Trophoblast cell (in vitro differentiated cells and primary cell): ENCODE measurements around the gene ACP4.

Experiments used
- DNase-seq, 2 donors: peaks; one replicate each; pipeline ENCODE4 v3.0.0-alpha.2; 2016
- H2AFZ ChIP-seq: 2 replicates; pipeline ENCODE4 v1.6.1; 2013; ENCODE audit warnings: low read length, moderate library complexity, mild to moderate bottlenecking; ENCODE audit not compliant: insufficient read depth, poor library complexity
- H2AK5ac ChIP-seq: 2 replicates; pipeline ENCODE4 v1.6.1; 2013; ENCODE audit warnings: mild to moderate bottlenecking, low read length
- H2BK120ac ChIP-seq: 2 replicates; pipeline ENCODE4 v1.6.1; 2013; ENCODE audit warnings: low read length, mild to moderate bottlenecking, moderate library complexity; ENCODE audit not compliant: insufficient read depth, poor library complexity
- H2BK12ac ChIP-seq: 2 replicates; pipeline ENCODE4 v1.6.1; 2013; ENCODE audit warnings: mild to moderate bottlenecking, low read length, moderate library complexity
- H2BK5ac ChIP-seq: 2 replicates; pipeline ENCODE4 v1.6.1; 2013; ENCODE audit warnings: low read length, low read depth, moderate library complexity, mild to moderate bottlenecking; ENCODE audit not compliant: poor library complexity
- H3K14ac ChIP-seq: 2 replicates; pipeline ENCODE4 v1.6.1; 2013; ENCODE audit warnings: mild to moderate bottlenecking, low read length
- H3K18ac ChIP-seq: 2 replicates; pipeline ENCODE4 v1.6.1; 2013; ENCODE audit warnings: mild to moderate bottlenecking, low read length
- H3K23ac ChIP-seq: 2 replicates; pipeline ENCODE4 v1.6.1; 2013; ENCODE audit warnings: low read length
- H3K27ac ChIP-seq: 2 replicates; pipeline ENCODE4 v1.5.1; 2013; ENCODE audit warnings: low read depth, mild to moderate bottlenecking, inconsistent platforms, low read length, moderate library complexity
- H3K27me3 ChIP-seq: 2 replicates; pipeline ENCODE4 v1.6.1; 2013; ENCODE audit warnings: inconsistent platforms, mild to moderate bottlenecking, low read length, moderate library complexity; ENCODE audit not compliant: insufficient read depth
- H3K36me3 ChIP-seq, 2 experiments: 1 replicate in 1 of 2; 2 replicates in 1 of 2; pipeline ENCODE4 v1.6.1; 2013; ENCODE audit warnings: low read length in 2 of 2, mild to moderate bottlenecking in 2 of 2, moderate library complexity in 1 of 2; ENCODE audit not compliant: insufficient read depth in 2 of 2, control insufficient read depth in 1 of 2
- H3K4ac ChIP-seq: 2 replicates; pipeline ENCODE4 v1.6.1; 2013; ENCODE audit warnings: low read depth, mild to moderate bottlenecking, low read length, moderate library complexity
- H3K4me1 ChIP-seq, 2 experiments: 1 replicate in 1 of 2; 2 replicates in 1 of 2; pipeline ENCODE4 v1.6.1; 2013; ENCODE audit warnings: low read length in 2 of 2, mild to moderate bottlenecking in 2 of 2, moderate library complexity in 1 of 2; ENCODE audit not compliant: insufficient read depth in 2 of 2, control insufficient read depth in 1 of 2
- H3K4me2 ChIP-seq: 2 replicates; pipeline ENCODE4 v1.6.1; 2013; ENCODE audit warnings: inconsistent platforms, mild to moderate bottlenecking, low read length, moderate library complexity
- H3K4me3 ChIP-seq: 2 replicates; pipeline ENCODE4 v1.5.1; 2013; ENCODE audit warnings: mild to moderate bottlenecking, low read depth, low read length, inconsistent platforms
- H3K79me1 ChIP-seq: one replicate; pipeline ENCODE4 v1.6.1; 2013; ENCODE audit warnings: low read length
- H3K79me2 ChIP-seq: 2 replicates; pipeline ENCODE4 v1.6.1; 2013; ENCODE audit warnings: low read length, mild to moderate bottlenecking; ENCODE audit not compliant: control insufficient read depth, insufficient read depth, poor library complexity
- H3K9ac ChIP-seq: 2 replicates; pipeline ENCODE4 v1.6.1; 2013; ENCODE audit warnings: mild to moderate bottlenecking, low read length
- H3K9me3 ChIP-seq: 2 replicates; pipeline ENCODE4 v1.6.1; 2013; ENCODE audit warnings: low read depth, mild to moderate bottlenecking, control low read depth, inconsistent platforms, low read length; ENCODE audit not compliant: insufficient read depth
- H4K12ac ChIP-seq: 2 replicates; pipeline ENCODE4 v1.6.1; 2013; ENCODE audit warnings: low read depth, mild to moderate bottlenecking, low read length, moderate library complexity
- H4K8ac ChIP-seq: 2 replicates; pipeline ENCODE4 v1.6.1; 2013; ENCODE audit warnings: low read depth, mild to moderate bottlenecking, low read length, moderate library complexity
- H4K91ac ChIP-seq: one replicate; pipeline ENCODE4 v1.6.1; 2013; ENCODE audit warnings: low read depth, mild to moderate bottlenecking, low read length, moderate library complexity
- WGBS: extraction: QIAGEN DNeasy Blood & Tissue Kit; methylation state at CpG from one replicate; pipeline ENCODE4 v1.1.7; 2013; ENCODE audit warnings: missing lambda C conversion rate; ENCODE audit not compliant: insufficient read length, insufficient coverage; ENCODE audit errors: extremely low coverage; 5-methylcytosine and 5-hydroxymethylcytosine counted together

Gene ACP4

GRCh38 chr19:50794074-50794875, 4.1 kb downstream of the ACP4 start:
- Histone ChIP-seq H2AFZ (no peak overlapping the region), H3K9ac (no peak overlapping the region), H2BK5ac (no peak overlapping the region), H3K79me2 (no peaks in the 10 kb centered on the region), H3K79me1 (no peaks in the 10 kb centered on the region), H2AK5ac (no peak overlapping the region), H4K91ac (no peak overlapping the region), H3K9me3 (peaks cover 2% of the 10 kb centered on the region), H3K4me3 (no peak overlapping the region), H4K12ac (no peak overlapping the region), H3K36me3 (peaks cover 36% of the 10 kb centered on the region in 2 experiments), H3K18ac (no peak overlapping the region), H3K27me3 (no peaks in the 10 kb centered on the region), H2BK12ac (no peak overlapping the region), H2BK120ac (no peak overlapping the region), H3K4me2 (no peak overlapping the region), H3K4me1 (no peaks in the 10 kb centered on the region), H3K23ac (no peak overlapping the region), H4K8ac (no peak overlapping the region), H3K27ac (no peak overlapping the region), H3K4ac (no peak overlapping the region), H3K14ac (no peak overlapping the region)
- WGBS = no CpG with 5 or more reads among the region's 16 CpGs
- no peak for DNase-seq

GRCh38 chr19:50794876-50795663, 4.9 kb downstream of the ACP4 start:
- no peak overlapping the region for H3K18ac ChIP-seq
- no peak overlapping the region for H3K14ac ChIP-seq
- H2BK120ac ChIP-seq = no peak overlapping the region
- no peak overlapping the region for H4K8ac ChIP-seq
- no peak overlapping the region for H2AFZ ChIP-seq
- no peak overlapping the region for H3K4me2 ChIP-seq
- H3K27me3 ChIP-seq = no peaks in the 10 kb centered on the region
- no peak overlapping the region for H3K4ac ChIP-seq
- peaks cover 2% of the 10 kb centered on the region for H3K9me3 ChIP-seq
- WGBS = no CpG with 5 or more reads among the region's 18 CpGs
- no peak overlapping the region for H4K12ac ChIP-seq
- H3K23ac ChIP-seq = no peak overlapping the region
- H3K79me2 ChIP-seq = no peaks in the 10 kb centered on the region
- H3K4me3 ChIP-seq = no peak overlapping the region
- no peaks in the 10 kb centered on the region for H3K79me1 ChIP-seq
- no peak overlapping the region for H4K91ac ChIP-seq
- no peak overlapping the region for H2BK5ac ChIP-seq
- no peak for DNase-seq
- no peaks in the 10 kb centered on the region for H3K4me1 ChIP-seq
- no peak overlapping the region for H3K27ac ChIP-seq
- H3K36me3 ChIP-seq = peaks cover 44% of the 10 kb centered on the region in 2 experiments
- no peak overlapping the region for H3K9ac ChIP-seq
- H2AK5ac ChIP-seq = no peak overlapping the region
- no peak overlapping the region for H2BK12ac ChIP-seq

- H3K23ac ChIP-seq = no peak overlapping the region
- no peak overlapping the region for H3K4me2 ChIP-seq
- no peak overlapping the region for H2BK120ac ChIP-seq
- no peak for DNase-seq
- H2AK5ac ChIP-seq = no peak overlapping the region
- H3K36me3 ChIP-seq = peaks cover 47% of the 10 kb centered on the region in 2 experiments
- no peak overlapping the region for H4K91ac ChIP-seq
- no peaks in the 10 kb centered on the region for H3K4me1 ChIP-seq
- H3K79me1 ChIP-seq = no peaks in the 10 kb centered on the region
- no peak overlapping the region for H4K8ac ChIP-seq
- no peak overlapping the region for H2BK12ac ChIP-seq
- H3K4me3 ChIP-seq = no peak overlapping the region
- H3K9me3 ChIP-seq = peaks cover 2% of the 10 kb centered on the region
- no CpG with 5 or more reads among the region's 4 CpGs for WGBS
- no peak overlapping the region for H4K12ac ChIP-seq
- no peak overlapping the region for H3K4ac ChIP-seq
- no peak overlapping the region for H3K27ac ChIP-seq
- no peaks in the 10 kb centered on the region for H3K27me3 ChIP-seq
- H3K79me2 ChIP-seq = no peaks in the 10 kb centered on the region
- H3K9ac ChIP-seq = no peak overlapping the region
- H2AFZ ChIP-seq = no peak overlapping the region
- H3K18ac ChIP-seq = no peak overlapping the region
- H3K14ac ChIP-seq = no peak overlapping the region
- no peak overlapping the region for H2BK5ac ChIP-seq
These were observed 5.5 kb downstream of the ACP4 start for GRCh38 chr19:50795664-50796073.

- Histone ChIP-seq H2AFZ (no peak overlapping the region), H2AK5ac (no peak overlapping the region), H3K27me3 (no peaks in the 10 kb centered on the region), H4K8ac (no peak overlapping the region), H2BK5ac (no peak overlapping the region), H2BK12ac (no peak overlapping the region), H3K79me1 (no peaks in the 10 kb centered on the region), H3K4me2 (no peak overlapping the region), H3K14ac (no peak overlapping the region), H3K36me3 (peaks cover 49 to 50% of the 10 kb centered on the region in 2 experiments), H3K18ac (no peak overlapping the region), H4K91ac (no peak overlapping the region), H3K4me1 (no peaks in the 10 kb centered on the region), H3K23ac (no peak overlapping the region), H3K4ac (no peak overlapping the region), H3K9ac (no peak overlapping the region), H4K12ac (no peak overlapping the region), H3K4me3 (no peak overlapping the region), H3K9me3 (peaks cover 2% of the 10 kb centered on the region), H3K27ac (no peak overlapping the region), H2BK120ac (no peak overlapping the region), H3K79me2 (no peaks in the 10 kb centered on the region)
- DNase-seq = no peak
- no CpG with 5 or more reads among the region's 9 CpGs for WGBS
These were observed 6.0 kb downstream of the ACP4 start for GRCh38 chr19:50796128-50796633.
